Liver (tissue), 3 donors: Measurements from ENCODE around the gene HLA-DPB1.

ENCODE experiments used
- CTCF ChIP-seq: fragments of 150-350 bp; IDR thresholded peaks from 2 replicates; pipeline ENCODE4 v1.5.1; 2017; ENCODE audit warnings: improper control_type of control experiment, low read depth, low read length; ENCODE audit not compliant: missing input control
- FOXA1 ChIP-seq: IDR thresholded peaks from 2 replicates; pipeline ENCODE4 v1.6.1; 2016; ENCODE audit warnings: antibody characterized with exemption
- JUND ChIP-seq, 2 donors: IDR thresholded peaks; 2 replicates each; pipeline ENCODE4 v1.6.1; 2016; ENCODE audit warnings: antibody characterized with exemption in 2 of 2
- MAX ChIP-seq: IDR thresholded peaks from 2 replicates; pipeline ENCODE4 v1.6.1; 2016; ENCODE audit warnings: antibody characterized with exemption
- RAD21 ChIP-seq, 2 donors: IDR thresholded peaks; 2 replicates each; pipeline ENCODE4 v1.6.1; 2016; ENCODE audit warnings: antibody characterized with exemption in 2 of 2, mild to moderate bottlenecking in 2 of 2
- RXRA ChIP-seq, 2 donors: IDR thresholded peaks; 2 replicates each; pipeline ENCODE4 v1.6.1; 2017 to 2018; ENCODE audit warnings: antibody characterized with exemption in 2 of 2, mild to moderate bottlenecking in 1 of 2
- SP1 ChIP-seq: IDR thresholded peaks from 2 replicates; pipeline ENCODE4 v1.6.1; 2018; ENCODE audit warnings: antibody characterized with exemption, mild to moderate bottlenecking
- TAF1 ChIP-seq: conservative IDR thresholded peaks from 2 replicates; pipeline ENCODE4 v1.6.1; 2016; ENCODE audit warnings: antibody characterized with exemption, mild to moderate bottlenecking
- donor health status: healthy.
- donor health status: healthy.

DNA sequence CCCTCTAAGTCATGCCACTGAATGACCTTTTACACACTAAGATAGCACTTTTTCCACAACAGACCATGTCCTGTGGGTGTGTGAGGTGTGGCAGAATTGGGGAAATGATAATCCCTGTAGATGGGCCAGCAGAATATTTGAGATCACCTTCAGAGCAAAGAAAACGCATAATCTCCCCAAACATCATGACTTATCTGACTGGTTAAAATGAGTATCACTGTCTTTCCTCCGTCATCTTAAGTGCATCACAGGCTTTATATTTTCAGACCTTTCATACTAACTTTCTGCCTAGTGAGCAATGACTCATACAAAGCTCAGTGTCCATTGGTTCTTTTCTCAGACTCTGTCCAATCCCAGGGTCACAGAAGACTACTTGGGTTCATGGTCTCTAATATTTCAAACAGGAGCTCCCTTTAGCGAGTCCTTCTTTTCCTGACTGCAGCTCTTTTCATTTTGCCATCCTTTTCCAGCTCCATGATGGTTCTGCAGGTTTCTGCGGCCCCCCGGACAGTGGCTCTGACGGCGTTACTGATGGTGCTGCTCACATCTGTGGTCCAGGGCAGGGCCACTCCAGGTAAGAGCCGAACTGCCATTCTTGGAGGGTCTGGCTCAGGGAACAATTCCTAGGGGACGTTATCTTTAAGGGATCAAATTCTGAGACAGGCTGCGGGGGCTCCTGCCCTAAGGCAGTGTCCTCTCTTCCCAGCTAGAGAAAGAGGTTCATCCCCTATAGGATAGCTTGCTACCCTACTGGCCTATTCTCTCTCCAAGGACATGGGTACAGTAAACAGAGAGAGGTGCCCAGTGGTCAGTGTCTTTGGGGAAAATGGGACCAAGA is at the start of gene HLA-DPB1:
- TF ChIP-seq CTCF (no peak), FOXA1 (no peak), JUND (IDR thresholded peaks at IDR 0.05) (no peak), SP1 (no peak), RXRA (IDR thresholded peaks at IDR 0.05) (no peak), MAX (no peak), RAD21 (IDR thresholded peaks at IDR 0.05) (no peak), TAF1 (no peak)
